Fibroblast of peridontal ligament (primary cell): ENCODE data around the gene ENTPD6.
"Not testable (repeated sequence)": the region's sequence is repeated elsewhere in the genome, so short reads cannot be mapped to it uniquely, and the experiment has no call there.

ENCODE experiments used
- DNase-seq: peaks from one replicate; pipeline ENCODE4 v3.0.0-alpha.2; 2010; ENCODE audit errors: extremely low read depth

ENTPD6 gene

GRCh38 chr20:25256226-25256859, 60.8 kb downstream of the ENTPD6 start:
- DNase-seq = no peak

GRCh38 chr20:25257130-25257529, 61.6 kb downstream of the ENTPD6 start:
- DNase-seq = no peak

- no peak for DNase-seq
Measured at GRCh38 chr20:25257756-25258475, 62.4 kb downstream of the ENTPD6 start.

- DNase-seq = no peak
Measured at GRCh38 chr20:25258476-25258805, 62.9 kb downstream of the ENTPD6 start.

GRCh38 chr20:25258828-25259227, 63.3 kb downstream of the ENTPD6 start:
- no peak for DNase-seq

- no peak for DNase-seq
Measured at GRCh38 chr20:25259358-25259757, 63.8 kb downstream of the ENTPD6 start.

GRCh38 chr20:25259788-25260254, 64.3 kb downstream of the ENTPD6 start:
- no peak for DNase-seq

GRCh38 chr20:25260770-25261437, 65.4 kb downstream of the ENTPD6 start:
- not testable (repeated sequence) for DNase-seq

GRCh38 chr20:25269057-25269832, 73.7 kb downstream of the ENTPD6 start:
- DNase-seq = no peak

GRCh38 chr20:25269833-25270170, 74.3 kb downstream of the ENTPD6 start:
- DNase-seq = no peak

GRCh38 chr20:25270829-25271251, 75.3 kb downstream of the ENTPD6 start:
- DNase-seq = no peak

- no peak for DNase-seq
Measured at GRCh38 chr20:25271486-25272222, 76.1 kb downstream of the ENTPD6 start.

- DNase-seq = no peak
Measured at GRCh38 chr20:25272223-25273000, 76.9 kb downstream of the ENTPD6 start.

- no peak for DNase-seq
Measured at GRCh38 chr20:25273046-25273445, 77.5 kb downstream of the ENTPD6 start.

GRCh38 chr20:25273541-25274358, 78.2 kb downstream of the ENTPD6 start:
- no peak for DNase-seq

GRCh38 chr20:25274481-25274880, 79.0 kb downstream of the ENTPD6 start:
- DNase-seq = no peak

- no peak for DNase-seq
Measured at GRCh38 chr20:25274891-25275812, 79.6 kb downstream of the ENTPD6 start.

- no peak for DNase-seq
Measured at GRCh38 chr20:25275813-25276532, 80.5 kb downstream of the ENTPD6 start.
